ENCODE results near the gene SPX.

The SPX gene

GRCh38 chr12:21576431-21576830 is 50.3 kb downstream of the SPX start:
- in situ Hi-C loops (cut with MboI; ENCODE audit: low sequenced_read_pairs): loop anchor here (25.0 kb wide), 1 partner anchor 111 kb away; no protein-coding TSS in a partner anchor

- in situ Hi-C loops (cut with MboI; ENCODE audit: low sequenced_read_pairs): loop anchor here (25.0 kb wide), 1 partner anchor 110 kb away; no protein-coding TSS in a partner anchor
These were observed 51.4 kb downstream of the SPX start for GRCh38 chr12:21577516-21577915.

- in situ Hi-C loops (cut with MboI; ENCODE audit: low sequenced_read_pairs): loop anchor here (25.0 kb wide), 1 partner anchor 106 kb away; no protein-coding TSS in a partner anchor
These were observed 54.8 kb downstream of the SPX start for GRCh38 chr12:21580748-21581516.

Data from HL-60/S4 treated with retinoic acid at 250 ng/mL for 4 days and 3 days (cell line).